ENCODE data around the gene APEX1. TPM values are rescaled to one million over a fixed set of nuclear protein-coding genes. Genes with fewer than 3 reads are reported as not detected.
"Not testable (repeated sequence)": the region's sequence is repeated elsewhere in the genome, so short reads cannot be mapped to it uniquely, and the experiment has no call there.

The APEX1 gene
- total and polyA plus RNA-seq, 2 experiments from 2014 or later, result 89.8 to 124 TPM

DNA sequence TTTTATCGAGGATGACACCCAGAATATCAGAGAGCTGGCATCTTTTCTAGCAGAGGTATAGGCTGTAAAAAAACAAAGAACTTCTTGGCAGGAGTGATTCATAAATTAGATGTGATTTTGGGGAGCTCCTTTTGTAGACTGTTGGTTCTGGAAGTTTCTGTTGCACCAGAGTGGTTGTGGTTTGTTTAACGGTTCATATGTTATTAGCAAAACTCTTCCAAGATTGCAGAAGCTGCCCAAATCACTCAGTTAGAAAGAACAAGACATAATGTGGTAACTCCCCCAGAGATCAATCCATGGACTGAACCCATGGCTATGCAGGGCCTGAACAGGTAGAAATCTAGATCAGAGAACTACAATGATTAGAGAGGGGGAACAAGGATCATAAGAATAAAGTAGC lies 43.6 kb downstream of the APEX1 start:
- DNase-seq, result no peak
- peaks cover 5% of the 10 kb centered on the region; the same call in 1 of the 2 replicates for H3F3A ChIP-seq (ENCODE audit: insufficient read depth)
- WGBS, 2 experiments (ENCODE audit: low coverage in 1 of 2, low lambda C conversion rate in 2 of 2, missing lambda C conversion rate in 2 of 2), result 36 to 41% methylated on average over 2 of the region's 2 CpGs
- no peaks in the 10 kb centered on the region for H3K9me2 ChIP-seq (ENCODE audit: insufficient read depth)
- no peaks in the 10 kb centered on the region; the same call in 1 of the 2 replicates for H3K27me3 ChIP-seq (replicated peaks; ENCODE audit: insufficient read depth)
- H3K9me3 ChIP-seq (ENCODE audit: low read depth), result no peaks in the 10 kb centered on the region
- no peak overlapping the region for H2AFZ ChIP-seq
- H3K4me1 ChIP-seq (ENCODE audit: insufficient read depth), result 0 out of 2 replicates have a peak, but pooled peaks cover 4% of the 10 kb centered on the region
- H3K27ac ChIP-seq, result no peak overlapping the region
- in situ Hi-C loops (cut with MboI), result no loop called here
- no peak overlapping the region for H3K4me3 ChIP-seq
- H3K9ac ChIP-seq, result no peak overlapping the region
- H4K20me1 ChIP-seq (ENCODE audit: insufficient read depth), result no peaks in the 10 kb centered on the region
- H3K36me3 ChIP-seq (ENCODE audit: low read depth), result no peaks in the 10 kb centered on the region
- H3K79me2 ChIP-seq (ENCODE audit: insufficient read depth), result no peaks in the 10 kb centered on the region
- no peak overlapping the region for H3K4me2 ChIP-seq (ENCODE audit: unreplicated experiment)
- no peak for TF ChIP-seq EZH2phosphoT487 (IDR thresholded peaks at IDR 0.05; ENCODE audit: insufficient read depth, low read depth)
- no peak for TF ChIP-seq EZH2 (IDR thresholded peaks at IDR 0.05; ENCODE audit: insufficient read depth, poor library complexity, severe bottlenecking)

DNA sequence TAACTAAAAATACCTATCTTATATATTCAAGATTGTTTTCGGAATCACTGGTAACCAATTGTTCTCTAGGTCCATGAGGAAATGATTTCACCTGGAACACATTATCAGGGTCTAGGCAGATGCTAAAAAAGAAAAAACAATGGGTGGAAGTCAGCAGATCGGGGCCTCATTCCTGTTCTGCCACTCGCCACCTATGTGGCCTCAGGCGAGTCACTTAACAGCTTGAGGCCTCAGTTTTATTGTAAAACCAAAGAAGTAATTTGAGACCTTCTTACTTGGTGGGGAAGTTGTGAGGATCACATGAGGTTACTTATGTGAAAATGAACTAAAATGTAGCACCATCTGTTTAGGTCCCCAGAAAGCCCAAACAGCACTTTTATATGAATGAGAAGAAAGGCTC lies 44.1 kb downstream of the APEX1 start:
- Histone ChIP-seq H3K36me3 (ENCODE audit: low read depth) (no peaks in the 10 kb centered on the region), H3K9me3 (ENCODE audit: low read depth) (no peaks in the 10 kb centered on the region), H3K27me3 (replicated peaks; ENCODE audit: insufficient read depth) (no peaks in the 10 kb centered on the region; the same call in 1 of the 2 replicates), H3K4me3 (no peak overlapping the region), H2AFZ (0 out of 2 replicates have a peak overlapping the region, but pooled peaks have one; percentile 2), H3K9ac (no peak overlapping the region), H3K4me2 (ENCODE audit: unreplicated experiment) (no peak overlapping the region), H3K79me2 (ENCODE audit: insufficient read depth) (no peaks in the 10 kb centered on the region), H4K20me1 (ENCODE audit: insufficient read depth) (no peaks in the 10 kb centered on the region), H3K4me1 (ENCODE audit: insufficient read depth) (0 out of 2 replicates have a peak, but pooled peaks cover 4% of the 10 kb centered on the region), H3K9me2 (ENCODE audit: insufficient read depth) (no peaks in the 10 kb centered on the region), H3F3A (ENCODE audit: insufficient read depth) (peaks cover 5% of the 10 kb centered on the region; the same call in 1 of the 2 replicates), H3K27ac (no peak overlapping the region)
- in situ Hi-C loops (cut with MboI), result no loop called here
- no peak for DNase-seq
- TF ChIP-seq EZH2phosphoT487 (IDR thresholded peaks at IDR 0.05; ENCODE audit: insufficient read depth, low read depth), result no peak
- 31 to 37% methylated on average over 4 of the region's 4 CpGs for WGBS, 2 experiments (ENCODE audit: low coverage in 1 of 2, low lambda C conversion rate in 2 of 2, missing lambda C conversion rate in 2 of 2)

DNA sequence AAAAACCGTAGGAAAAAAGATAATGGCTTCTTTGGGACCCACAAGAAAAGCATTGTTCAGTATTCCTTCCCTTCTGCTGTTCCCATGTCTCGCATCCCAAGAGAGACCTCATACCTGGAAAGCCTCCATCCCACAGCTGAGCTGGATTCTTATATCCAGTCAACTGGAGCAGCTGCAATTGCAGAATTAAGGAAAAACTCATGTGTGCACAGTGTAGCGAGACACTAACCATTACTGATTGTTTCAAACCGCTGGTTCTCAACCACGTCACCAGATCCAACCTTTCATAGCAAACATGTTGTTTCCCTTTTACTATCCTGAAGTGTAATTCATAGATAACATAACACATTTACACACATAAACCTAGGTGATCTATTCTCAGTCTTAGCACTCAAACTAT lies 44.9 kb downstream of the APEX1 start:
- Histone ChIP-seq H3K4me2 (ENCODE audit: unreplicated experiment) (no peak overlapping the region), H3K27me3 (replicated peaks; ENCODE audit: insufficient read depth) (no peaks in the 10 kb centered on the region; the same call in 1 of the 2 replicates), H3K9ac (no peak overlapping the region), H3K79me2 (ENCODE audit: insufficient read depth) (no peaks in the 10 kb centered on the region), H2AFZ (no peak overlapping the region), H3K4me1 (ENCODE audit: insufficient read depth) (0 out of 2 replicates have a peak, but pooled peaks cover 4% of the 10 kb centered on the region), H3K4me3 (no peak overlapping the region), H3K9me3 (ENCODE audit: low read depth) (no peaks in the 10 kb centered on the region), H3F3A (ENCODE audit: insufficient read depth) (peaks cover 5% of the 10 kb centered on the region; the same call in 1 of the 2 replicates), H3K9me2 (ENCODE audit: insufficient read depth) (no peaks in the 10 kb centered on the region), H3K27ac (no peak overlapping the region), H3K36me3 (ENCODE audit: low read depth) (no peaks in the 10 kb centered on the region), H4K20me1 (ENCODE audit: insufficient read depth) (no peaks in the 10 kb centered on the region)
- DNase-seq, result no peak
- in situ Hi-C loops (cut with MboI), result no loop called here
- 64 to 67% methylated on average over 5 of the region's 5 CpGs for WGBS, 2 experiments (ENCODE audit: low coverage in 1 of 2, low lambda C conversion rate in 2 of 2, missing lambda C conversion rate in 2 of 2)
- no peak for TF ChIP-seq EZH2phosphoT487 (IDR thresholded peaks at IDR 0.05; ENCODE audit: insufficient read depth, low read depth)
- TF ChIP-seq EZH2 (IDR thresholded peaks at IDR 0.05; ENCODE audit: insufficient read depth, poor library complexity, severe bottlenecking), result no peak

DNA sequence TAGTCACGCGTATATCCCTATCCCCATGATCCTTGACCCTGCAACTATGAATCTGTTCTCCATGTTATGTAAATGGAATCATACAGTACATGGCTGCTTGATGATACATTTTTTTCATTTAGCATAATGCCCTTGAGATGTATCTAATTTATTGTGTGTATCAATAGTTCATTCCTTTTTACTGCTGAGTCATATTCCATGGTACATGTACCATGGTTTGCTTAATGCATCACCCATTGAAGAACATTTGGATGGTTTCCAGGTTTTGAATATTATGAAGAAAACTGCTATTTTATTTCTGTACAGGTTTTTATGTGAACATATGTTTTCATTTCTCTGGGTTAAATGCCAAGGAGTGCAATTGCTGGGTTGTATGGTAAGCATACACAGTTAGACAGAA lies 46.3 kb downstream of the APEX1 start:
- Histone ChIP-seq H2AFZ (no peak overlapping the region), H3K9me2 (ENCODE audit: insufficient read depth) (no peaks in the 10 kb centered on the region), H3F3A (ENCODE audit: insufficient read depth) (no peaks in the 10 kb centered on the region), H3K9me3 (ENCODE audit: low read depth) (no peaks in the 10 kb centered on the region), H4K20me1 (ENCODE audit: insufficient read depth) (no peaks in the 10 kb centered on the region), H3K79me2 (ENCODE audit: insufficient read depth) (no peaks in the 10 kb centered on the region), H3K27ac (no peak overlapping the region), H3K4me2 (ENCODE audit: unreplicated experiment) (no peak overlapping the region), H3K4me3 (no peak overlapping the region), H3K36me3 (ENCODE audit: low read depth) (no peaks in the 10 kb centered on the region), H3K9ac (no peak overlapping the region), H3K4me1 (ENCODE audit: insufficient read depth) (no peaks in the 10 kb centered on the region), H3K27me3 (replicated peaks; ENCODE audit: insufficient read depth) (no peaks in the 10 kb centered on the region; the same call in 1 of the 2 replicates)
- in situ Hi-C loops (cut with MboI), result no loop called here
- TF ChIP-seq EZH2 (IDR thresholded peaks at IDR 0.05; ENCODE audit: insufficient read depth, poor library complexity, severe bottlenecking), result no peak
- 95 to 98% methylated on average over 2 of the region's 2 CpGs for WGBS, 2 experiments (ENCODE audit: low coverage in 1 of 2, low lambda C conversion rate in 2 of 2, missing lambda C conversion rate in 2 of 2)
- DNase-seq, result peak; percentile 77

DNA sequence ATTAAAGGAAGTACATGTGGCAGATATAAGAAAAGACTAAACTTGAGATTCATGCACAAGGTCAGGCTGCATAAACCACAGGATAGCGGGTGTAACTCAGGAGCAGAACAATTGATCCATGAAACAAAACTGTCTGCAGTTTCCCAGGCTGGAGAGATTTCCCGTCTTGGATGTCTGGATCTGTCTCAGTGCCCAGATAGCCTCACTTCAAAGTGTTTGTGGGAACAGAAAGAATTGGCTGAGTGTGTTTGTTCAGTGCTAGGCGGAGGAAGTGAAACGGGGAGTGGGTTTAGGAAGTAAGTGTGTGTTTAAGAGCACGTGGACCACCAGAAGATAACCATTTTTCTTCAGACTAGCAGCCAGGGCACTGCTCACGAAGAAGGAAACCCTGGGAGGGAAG lies 48.9 kb downstream of the APEX1 start:
- H3K4me1 ChIP-seq (ENCODE audit: insufficient read depth), result no peaks in the 10 kb centered on the region
- H3F3A ChIP-seq (ENCODE audit: insufficient read depth), result no peaks in the 10 kb centered on the region
- WGBS, 2 experiments (ENCODE audit: low coverage in 1 of 2, low lambda C conversion rate in 2 of 2, missing lambda C conversion rate in 2 of 2), result 20 to 22% methylated on average over 6 of the region's 6 CpGs
- in situ Hi-C loops (cut with MboI), result no loop called here
- H3K36me3 ChIP-seq (ENCODE audit: low read depth), result no peaks in the 10 kb centered on the region
- H3K9me3 ChIP-seq (ENCODE audit: low read depth), result no peaks in the 10 kb centered on the region
- H3K9me2 ChIP-seq (ENCODE audit: insufficient read depth), result no peaks in the 10 kb centered on the region
- H2AFZ ChIP-seq, result no peak overlapping the region
- H3K27ac ChIP-seq, result no peak overlapping the region
- H3K4me2 ChIP-seq (ENCODE audit: unreplicated experiment), result no peak overlapping the region
- TF ChIP-seq EZH2 (IDR thresholded peaks at IDR 0.05; ENCODE audit: insufficient read depth, poor library complexity, severe bottlenecking) (no peak), EZH2phosphoT487 (IDR thresholded peaks at IDR 0.05; ENCODE audit: insufficient read depth, low read depth) (no peak)
- no peak for DNase-seq
- H3K79me2 ChIP-seq (ENCODE audit: insufficient read depth), result no peaks in the 10 kb centered on the region
- no peak overlapping the region for H3K9ac ChIP-seq
- H3K4me3 ChIP-seq, result no peak overlapping the region
- no peaks in the 10 kb centered on the region for H4K20me1 ChIP-seq (ENCODE audit: insufficient read depth)
- no peaks in the 10 kb centered on the region; the same call in 1 of the 2 replicates for H3K27me3 ChIP-seq (replicated peaks; ENCODE audit: insufficient read depth)

DNA sequence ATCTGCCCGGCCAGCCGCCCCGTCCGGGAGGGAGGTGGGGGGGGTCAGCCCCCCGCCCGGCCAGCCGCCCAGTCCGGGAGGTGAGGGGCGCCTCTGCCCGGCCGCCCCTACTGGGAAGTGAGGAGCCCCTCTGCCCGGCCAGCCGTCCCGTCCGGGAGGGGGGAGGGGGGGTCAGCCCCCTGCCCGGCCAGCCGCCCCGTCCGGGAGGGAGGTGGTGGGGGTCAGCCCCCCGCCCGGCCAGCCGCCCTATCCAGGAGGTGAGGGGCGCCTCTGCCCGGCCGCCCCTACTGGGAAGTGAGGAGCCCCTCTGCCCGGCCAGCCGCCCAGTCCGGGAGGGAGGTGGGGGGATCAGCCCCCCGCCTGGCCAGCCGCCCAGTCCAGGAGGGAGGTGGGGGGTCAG lies 51.2 kb downstream of the APEX1 start:
- H3K9me2 ChIP-seq (ENCODE audit: insufficient read depth); H3K9me3 ChIP-seq (ENCODE audit: low read depth); H3K36me3 ChIP-seq (ENCODE audit: low read depth); H3K4me1 ChIP-seq (ENCODE audit: insufficient read depth); H3K4me3 ChIP-seq; H3K79me2 ChIP-seq (ENCODE audit: insufficient read depth); H2AFZ ChIP-seq; H4K20me1 ChIP-seq (ENCODE audit: insufficient read depth); H3K27me3 ChIP-seq (replicated peaks; ENCODE audit: insufficient read depth); H3F3A ChIP-seq (ENCODE audit: insufficient read depth); in situ Hi-C loops (cut with MboI); H3K4me2 ChIP-seq (ENCODE audit: unreplicated experiment); H3K9ac ChIP-seq; H3K27ac ChIP-seq; DNase-seq: not testable (repeated sequence)
- 100% methylated on average over 1 of the region's 30 CpGs; no CpG with 5 or more reads in 1 of the 2 experiments for WGBS, 2 experiments (ENCODE audit: low coverage in 1 of 2, low lambda C conversion rate in 2 of 2, missing lambda C conversion rate in 2 of 2)

DNA sequence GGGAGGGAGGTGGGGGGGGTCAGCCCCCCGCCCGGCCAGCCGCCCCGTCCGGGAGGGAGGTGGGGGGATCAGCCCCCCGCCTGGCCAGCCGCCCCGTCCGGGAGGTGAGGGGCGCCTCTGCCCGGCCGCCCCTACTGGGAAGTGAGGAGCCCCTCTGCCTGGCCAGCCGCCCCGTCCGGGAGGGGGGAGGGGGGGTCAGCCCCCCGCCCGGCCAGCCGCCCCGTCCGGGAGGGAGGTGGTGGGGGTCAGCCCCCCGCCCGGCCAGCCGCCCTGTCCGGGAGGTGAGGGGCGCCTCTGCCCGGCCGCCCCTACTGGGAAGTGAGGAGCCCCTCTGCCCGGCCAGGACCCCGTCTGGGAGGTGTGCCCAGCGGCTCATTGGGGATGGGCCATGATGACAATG lies 51.7 kb downstream of the APEX1 start:
- H3F3A ChIP-seq (ENCODE audit: insufficient read depth); H3K27me3 ChIP-seq (replicated peaks; ENCODE audit: insufficient read depth); H3K27ac ChIP-seq; in situ Hi-C loops (cut with MboI); H4K20me1 ChIP-seq (ENCODE audit: insufficient read depth); H3K4me1 ChIP-seq (ENCODE audit: insufficient read depth); H2AFZ ChIP-seq; H3K79me2 ChIP-seq (ENCODE audit: insufficient read depth); H3K4me3 ChIP-seq; H3K4me2 ChIP-seq (ENCODE audit: unreplicated experiment); H3K9ac ChIP-seq; H3K9me3 ChIP-seq (ENCODE audit: low read depth); H3K9me2 ChIP-seq (ENCODE audit: insufficient read depth); DNase-seq; H3K36me3 ChIP-seq (ENCODE audit: low read depth): not testable (repeated sequence)
- no CpG with 5 or more reads among the region's 30 CpGs for WGBS, 2 experiments (ENCODE audit: low coverage in 1 of 2, low lambda C conversion rate in 2 of 2, missing lambda C conversion rate in 2 of 2)

Measured in GM23248 (cell line).